Stromal cell of bone marrow (primary cell): ENCODE results near the gene NOP56.
"Not testable (repeated sequence)": the region's sequence is repeated elsewhere in the genome, so short reads cannot be mapped to it uniquely, and the experiment has no call there.

Source experiments
- DNase-seq: peaks from one replicate; pipeline ENCODE4 v3.0.0-alpha.2; 2012; ENCODE audit warnings: low read depth

Gene NOP56

GRCh38 chr20:2643708-2644107 lies 8.7 kb upstream of the NOP56 start:
- no peak for DNase-seq

- DNase-seq: no peak
Observed at GRCh38 chr20:2652724-2653555, 508 bp downstream of the NOP56 start.

- no peak for DNase-seq
Observed at GRCh38 chr20:2653556-2654383, 1.3 kb downstream of the NOP56 start.

GRCh38 chr20:2654384-2654822 lies 2.0 kb downstream of the NOP56 start:
- DNase-seq: no peak

GRCh38 chr20:2654831-2655230 lies 2.4 kb downstream of the NOP56 start:
- DNase-seq: no peak

GRCh38 chr20:2655331-2656116 lies 3.1 kb downstream of the NOP56 start:
- no peak for DNase-seq

GRCh38 chr20:2656471-2657117 lies 4.2 kb downstream of the NOP56 start:
- DNase-seq: no peak

- no peak for DNase-seq
Observed at GRCh38 chr20:2657241-2657640, 4.8 kb downstream of the NOP56 start.

GRCh38 chr20:2657674-2658073 lies 5.2 kb downstream of the NOP56 start:
- DNase-seq: no peak

- DNase-seq: no peak
Observed at GRCh38 chr20:2658414-2659354, 6.3 kb downstream of the NOP56 start.

- DNase-seq: no peak
Observed at GRCh38 chr20:2659547-2659946, 7.1 kb downstream of the NOP56 start.

- no peak for DNase-seq
Observed at GRCh38 chr20:2663364-2663886, 11.0 kb downstream of the NOP56 start.

GRCh38 chr20:2663887-2664719 lies 11.7 kb downstream of the NOP56 start, which contains the start of gene IDH3B:
TSS of gene IDH3B (minus strand) at chr20:2664216. CDS start at chr20:2664188, 28 bp downstream.
- peak; percentile 87 for DNase-seq

GRCh38 chr20:2671977-2672376 lies 19.5 kb downstream of the NOP56 start:
- no peak for DNase-seq

- no peak for DNase-seq
Observed at GRCh38 chr20:2672446-2672845, 20.0 kb downstream of the NOP56 start.

- no peak for DNase-seq
Observed at GRCh38 chr20:2673453-2673852, 21.0 kb downstream of the NOP56 start.

GRCh38 chr20:2680046-2680445 lies 27.6 kb downstream of the NOP56 start:
- no peak for DNase-seq

GRCh38 chr20:2682040-2682439 lies 29.6 kb downstream of the NOP56 start:
- DNase-seq: not testable (repeated sequence)

- not testable (repeated sequence) for DNase-seq
Observed at GRCh38 chr20:2684817-2685216, 32.4 kb downstream of the NOP56 start.
